ENCODE data around the gene MED29. TPM values are rescaled to one million over a fixed set of nuclear protein-coding genes. Genes with fewer than 3 reads are reported as not detected.

The MED29 gene
- total and polyA plus RNA-seq, 2 donors (not counting 1 experiment from before 2014, with no cell fraction given) = 33.0 to 47.5 TPM

- H3K9me3 ChIP-seq (ENCODE audit: control extremely low read depth in 1 of 3, control insufficient read depth in 2 of 3, insufficient read depth in 1 of 3, low read length in 2 of 3) = peaks cover 0 to 2% (median 0%) of the 10 kb centered on the region in 3 donors
- CTCF ChIA-PET = interaction anchor here (1.3 to 2.3 kb wide), 5 partner anchors 11 to 291 kb away, joined by 3 to 260 read pairs (median 23); partner anchors contain the start of genes MED29, PAF1 and RPS16
- no peak overlapping the region for H2AFZ ChIP-seq (ENCODE audit: insufficient read depth, low read depth, low read length, poor library complexity, severe bottlenecking)
- H3K27me3 ChIP-seq (replicated peaks in 1 of 4; ENCODE audit: control extremely low read depth in 1 of 4, control insufficient read depth in 3 of 4, insufficient read depth in 4 of 4, low read length in 3 of 4) = no peaks in the 10 kb centered on the region
- peaks cover 54% of the 10 kb centered on the region for H3K4me1 Mint-ChIP-seq
- no peaks in the 10 kb centered on the region for H3K27me3 Mint-ChIP-seq
- POLR2A ChIA-PET = interaction anchor here (2.2 to 2.5 kb wide), 4 partner anchors 9 to 25 kb away, joined by 20 to 74 read pairs (median 40); partner anchors contain the start of genes MED29, PAF1 and RPS16
- H3K36me3 ChIP-seq (replicated peaks in 1 of 2; ENCODE audit: control extremely low read depth in 1 of 2, control insufficient read depth in 1 of 2, extremely low read depth in 1 of 2, insufficient read depth in 2 of 2, low read length in 1 of 2) = peaks cover 0 to 24% of the 10 kb centered on the region in 2 experiments
- 77% methylated on average over 1 of the region's 1 CpG for WGBS (ENCODE audit: insufficient coverage)
- H3K4me3 ChIP-seq (ENCODE audit: control extremely low read depth in 1 of 5, extremely low read depth in 1 of 5, insufficient read depth in 1 of 5, low read depth in 2 of 5, low read length in 4 of 5) = peak overlapping the region; percentile 38 to 99 (median 95)
- H4K20me1 ChIP-seq (ENCODE audit: control insufficient read depth, insufficient read depth, low read length, poor library complexity, severe bottlenecking) = peaks cover 28% of the 10 kb centered on the region
- ATAC-seq (ENCODE audit: low read depth) = no peak
- intact Hi-C loops (cut with micrococcal nuclease) = loop anchor here (1.0 to 5.0 kb wide), 4 partner anchors 9 to 1367 kb away; partner anchors contain the start of genes EIF3K, MAP4K1, MIA and RAB4B
- TF ChIP-seq EZH2 (IDR thresholded peaks at IDR 0.05; ENCODE audit: borderline replicate concordance, insufficient read depth, low read depth, low read length, poor library complexity, severe bottlenecking) = no peak
- TF ChIP-seq CTCF (IDR thresholded peaks at IDR 0.05) = no peak
- H3K27ac ChIP-seq (ENCODE audit: low read length in 2 of 2) = peak overlapping the region; percentile 100
- no peaks in the 10 kb centered on the region for H3K9me3 Mint-ChIP-seq (ENCODE audit: insufficient read depth)
- peak overlapping the region; percentile 94 for H3K4me3 Mint-ChIP-seq
- H3K9ac ChIP-seq (ENCODE audit: low read length) = peak overlapping the region; percentile 99
- H3K4me2 ChIP-seq (replicated peaks; ENCODE audit: low read depth, low read length, poor library complexity, severe bottlenecking) = peak overlapping the region; percentile 100
- peaks cover 40% of the 10 kb centered on the region for H3K79me2 ChIP-seq (ENCODE audit: control insufficient read depth, insufficient read depth, low read length)
- DNase-seq = no peak
- peak overlapping the region; percentile 99 for H3K27ac Mint-ChIP-seq
- H3K4me1 ChIP-seq (ENCODE audit: control insufficient read depth in 2 of 2, insufficient read depth in 2 of 2, low read length in 2 of 2) = peaks cover 25 to 45% of the 10 kb centered on the region in 2 donors
Measured at GRCh38 chr19:39410831-39411080, 19.6 kb downstream of the MED29 start.

- Mint-ChIP-seq H3K9me3 (ENCODE audit: insufficient read depth) (no peaks in the 10 kb centered on the region), H3K27ac (peak overlapping the region; percentile 99), H3K4me1 (peaks cover 49% of the 10 kb centered on the region), H3K27me3 (no peaks in the 10 kb centered on the region), H3K4me3 (peak overlapping the region; percentile 94)
- no peak for TF ChIP-seq EZH2 (IDR thresholded peaks at IDR 0.05; ENCODE audit: borderline replicate concordance, insufficient read depth, low read depth, low read length, poor library complexity, severe bottlenecking)
- no peak for TF ChIP-seq CTCF (IDR thresholded peaks at IDR 0.05)
- ChIA-PET POLR2A (interaction anchor here (1.2 to 2.5 kb wide), 6 partner anchors 9 to 75 kb away, joined by 3 to 74 read pairs (median 23); partner anchors contain the start of genes GMFG, MED29, PAF1 and RPS16), CTCF (interaction anchor here (0.7 to 2.3 kb wide), 20 partner anchors 8 to 292 kb away, joined by 3 to 260 read pairs (median 4); partner anchors contain the start of genes EID2B, MED29, PAF1 and RPS16)
- 51% methylated on average over 5 of the region's 9 CpGs for WGBS (ENCODE audit: insufficient coverage)
- peaks cover 0 to 24% of the 10 kb centered on the region in 2 experiments for H3K36me3 ChIP-seq (replicated peaks in 1 of 2; ENCODE audit: control extremely low read depth in 1 of 2, control insufficient read depth in 1 of 2, extremely low read depth in 1 of 2, insufficient read depth in 2 of 2, low read length in 1 of 2)
- peak overlapping the region; percentile 100 for H3K4me2 ChIP-seq (replicated peaks; ENCODE audit: low read depth, low read length, poor library complexity, severe bottlenecking)
- DNase-seq (no peak), ATAC-seq (ENCODE audit: low read depth) (no peak)
- H3K4me1 ChIP-seq (ENCODE audit: control insufficient read depth in 2 of 2, insufficient read depth in 2 of 2, low read length in 2 of 2) = peaks cover 24 to 40% of the 10 kb centered on the region in 2 donors
- H3K27ac ChIP-seq (ENCODE audit: low read length in 2 of 2) = peak overlapping the region; percentile 100
- H2AFZ ChIP-seq (ENCODE audit: insufficient read depth, low read depth, low read length, poor library complexity, severe bottlenecking) = no peak overlapping the region
- peaks cover 0 to 2% (median 0%) of the 10 kb centered on the region in 3 donors for H3K9me3 ChIP-seq (ENCODE audit: control extremely low read depth in 1 of 3, control insufficient read depth in 2 of 3, insufficient read depth in 1 of 3, low read length in 2 of 3)
- peaks cover 36% of the 10 kb centered on the region for H3K79me2 ChIP-seq (ENCODE audit: control insufficient read depth, insufficient read depth, low read length)
- peaks cover 28% of the 10 kb centered on the region for H4K20me1 ChIP-seq (ENCODE audit: control insufficient read depth, insufficient read depth, low read length, poor library complexity, severe bottlenecking)
- no peaks in the 10 kb centered on the region for H3K27me3 ChIP-seq (replicated peaks in 1 of 4; ENCODE audit: control extremely low read depth in 1 of 4, control insufficient read depth in 3 of 4, insufficient read depth in 4 of 4, low read length in 3 of 4)
- intact Hi-C loops (cut with micrococcal nuclease) = loop anchor here (1.0 to 5.0 kb wide), 3 partner anchors 14 to 1366 kb away; partner anchors contain the start of genes EIF3K, MAP4K1, MIA and RAB4B
- H3K4me3 ChIP-seq (ENCODE audit: control extremely low read depth in 1 of 5, extremely low read depth in 1 of 5, insufficient read depth in 1 of 5, low read depth in 2 of 5, low read length in 4 of 5) = peak overlapping the region; percentile 56 to 99 (median 95)
- peak overlapping the region; percentile 99 for H3K9ac ChIP-seq (ENCODE audit: low read length)
Measured at GRCh38 chr19:39411081-39411831, 20.1 kb downstream of the MED29 start.

Data from B cell (primary cell).